Activated T-helper 9 cell treated with anti-CD3 and anti-CD28 coated beads, Interleukin-2, amount 50 U/mL, for 16 hours (primary cell): ENCODE measurements around the gene ASCL2.

Source experiments
- DNase-seq: peaks from one replicate; pipeline ENCODE4 v3.0.0-alpha.2; 2020; ENCODE audit warnings: low read depth

The ASCL2 gene, protein sequence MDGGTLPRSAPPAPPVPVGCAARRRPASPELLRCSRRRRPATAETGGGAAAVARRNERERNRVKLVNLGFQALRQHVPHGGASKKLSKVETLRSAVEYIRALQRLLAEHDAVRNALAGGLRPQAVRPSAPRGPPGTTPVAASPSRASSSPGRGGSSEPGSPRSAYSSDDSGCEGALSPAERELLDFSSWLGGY

DNA sequence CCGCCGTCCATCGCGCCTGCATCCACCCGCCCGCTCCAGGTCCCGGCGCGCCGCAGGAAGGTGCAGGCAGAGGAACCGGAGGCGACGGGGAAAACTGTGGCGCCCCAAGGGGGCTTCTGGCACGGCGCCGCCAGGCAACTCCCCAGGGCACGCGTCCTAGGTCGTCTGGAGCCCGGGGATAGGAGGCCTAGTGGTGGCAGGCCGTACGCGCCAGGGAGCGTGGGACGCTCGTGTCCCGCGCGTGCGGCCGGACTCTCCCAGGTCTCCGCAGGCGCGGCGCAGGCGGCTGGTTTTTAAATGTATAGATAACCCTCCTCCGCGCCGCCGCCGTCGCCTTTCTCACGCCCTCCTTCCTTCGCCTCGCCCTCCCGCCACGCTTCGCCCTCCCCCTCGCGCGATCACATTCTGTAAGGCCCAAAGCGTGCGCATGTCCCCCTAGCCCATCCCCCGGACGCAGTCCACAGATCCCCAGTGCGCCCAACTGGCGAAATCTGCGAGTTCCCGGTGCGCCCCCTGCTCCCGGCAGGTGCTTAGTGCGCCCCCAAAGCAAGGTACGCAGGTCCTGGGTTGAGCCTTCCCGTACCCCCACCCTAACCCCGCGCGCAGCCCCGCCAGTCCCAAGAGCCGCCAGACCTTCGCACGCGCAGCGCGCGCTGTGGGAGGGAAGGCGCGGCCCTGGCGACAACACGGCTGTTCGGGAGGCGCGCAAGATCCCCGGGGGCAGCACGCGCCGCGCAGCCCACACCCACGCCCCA is at the start of gene ASCL2:
Gene ASCL2 (minus strand): TSS at position 267 of the 755 bp plus-strand sequence. CDS start 256 bp downstream, at position 11.
- no peak for DNase-seq

DNA sequence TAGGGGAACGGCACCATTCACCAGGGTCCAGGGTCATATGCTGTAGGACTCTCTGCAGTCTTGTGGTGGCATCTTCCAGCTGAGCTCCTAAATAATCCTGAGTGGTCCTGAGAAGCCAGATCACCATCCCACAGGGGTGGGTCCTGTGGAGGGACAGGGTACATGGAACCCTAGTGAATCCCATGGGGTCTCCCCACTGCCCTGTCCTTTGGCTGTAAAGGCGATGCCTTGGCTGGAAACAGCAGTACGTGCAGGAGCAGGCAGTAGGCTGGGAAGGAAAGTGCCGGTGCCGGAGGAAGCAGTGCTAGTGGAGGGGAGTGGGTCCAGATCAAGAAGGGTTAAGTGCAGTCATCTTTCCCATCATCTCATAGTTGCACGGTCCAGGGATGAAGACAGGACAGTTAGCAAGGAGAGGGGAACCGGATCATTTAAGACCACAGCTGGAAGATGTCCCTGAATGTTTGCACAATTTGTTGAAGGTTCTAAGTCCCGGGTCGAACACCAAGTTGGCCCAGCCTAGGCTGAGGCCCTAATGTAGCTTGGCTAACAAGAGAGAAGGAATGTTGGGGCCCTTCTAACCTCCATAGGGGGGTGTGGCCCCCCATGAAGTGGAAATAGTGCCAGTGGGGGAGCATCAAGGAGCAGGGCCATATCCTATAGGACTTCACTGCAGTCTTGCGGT is 49.5 kb upstream of the ASCL2 start:
- no peak for DNase-seq

DNA sequence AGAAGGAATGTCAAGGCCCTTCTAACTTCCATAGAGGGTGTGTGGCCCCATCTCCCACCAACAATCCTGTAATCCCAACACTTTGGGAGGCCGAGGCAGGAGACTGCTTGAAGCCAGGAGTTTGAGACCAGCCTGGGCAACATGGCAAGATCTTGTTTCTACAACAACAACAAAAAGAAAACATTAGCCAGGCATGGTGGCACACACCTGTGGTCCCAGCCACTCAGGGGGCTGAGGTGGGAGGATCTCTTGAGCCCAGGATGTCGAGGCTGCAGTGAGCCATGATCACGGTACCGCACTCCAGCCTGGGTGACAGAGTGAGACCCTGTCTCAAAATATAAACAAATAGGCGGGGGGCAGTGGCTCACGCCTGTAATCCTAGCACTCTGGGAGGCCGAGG is 48.3 kb upstream of the ASCL2 start:
- no peak for DNase-seq

DNA sequence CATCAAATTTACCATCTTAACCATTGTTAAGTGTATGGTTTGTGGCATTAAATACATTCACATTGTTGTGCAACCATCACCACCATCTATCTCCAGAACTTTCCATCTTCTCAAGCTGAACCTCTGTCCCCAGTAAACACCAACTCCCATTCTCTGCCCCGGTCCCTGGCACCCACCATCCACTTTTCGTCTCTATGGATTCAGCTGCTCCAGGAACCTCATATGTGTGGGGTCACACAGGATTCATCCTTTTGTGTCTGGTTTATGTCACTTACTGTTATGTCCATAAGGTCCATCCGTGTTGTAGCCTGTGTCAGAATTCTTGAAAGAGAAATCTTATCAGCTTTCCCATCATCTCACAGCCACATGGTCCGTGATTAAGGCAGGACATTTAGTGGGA is 47.7 kb upstream of the ASCL2 start:
- no peak for DNase-seq

DNA sequence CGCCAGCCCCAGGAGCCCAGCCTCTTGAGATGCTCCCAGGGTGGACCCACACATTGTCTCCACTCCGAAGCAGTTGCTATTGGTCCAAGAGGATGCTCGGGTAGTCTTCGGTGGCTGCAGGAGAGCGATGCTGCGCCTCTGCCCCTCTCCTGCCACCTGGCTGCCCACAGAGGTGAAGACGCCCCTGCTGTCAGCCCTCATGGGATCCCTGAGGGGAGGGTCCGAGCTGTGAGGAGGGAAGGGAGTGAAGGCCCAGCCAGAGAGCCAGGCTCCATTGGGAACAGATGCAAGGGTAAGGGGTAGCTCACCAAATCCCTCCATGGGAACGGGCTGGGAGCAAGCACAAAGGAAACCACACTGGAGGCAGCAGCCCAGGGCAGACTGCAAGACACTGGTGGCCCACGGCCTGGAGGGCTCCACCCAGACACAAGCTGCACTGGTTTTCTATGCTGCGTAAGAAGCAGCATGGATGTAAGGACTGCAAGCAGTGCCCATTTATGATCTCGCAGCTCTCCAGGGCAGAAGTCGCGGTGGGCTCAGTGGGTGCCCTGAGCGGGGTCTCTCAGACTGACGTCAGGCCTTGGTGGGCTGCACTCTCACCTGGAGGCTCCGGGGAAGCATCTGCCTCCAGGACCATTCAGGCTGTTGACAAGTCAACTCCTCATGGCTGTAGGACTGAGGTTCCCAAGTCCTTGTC is 47.1 kb upstream of the ASCL2 start:
- DNase-seq: no peak

DNA sequence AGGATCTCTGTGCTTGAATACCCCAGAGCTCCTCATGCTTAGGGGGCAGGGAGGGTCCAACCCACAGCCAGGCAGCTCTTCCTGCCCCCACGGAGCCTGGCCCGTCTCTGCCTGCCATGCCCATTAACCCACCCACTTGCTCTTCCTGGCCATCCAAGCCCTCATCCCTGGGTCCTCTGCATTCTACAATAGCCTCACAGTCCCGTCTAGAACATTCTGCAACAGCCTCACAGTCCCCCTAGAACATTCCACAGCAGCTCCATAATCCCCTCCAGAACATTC is 46.5 kb upstream of the ASCL2 start:
- no peak for DNase-seq

DNA sequence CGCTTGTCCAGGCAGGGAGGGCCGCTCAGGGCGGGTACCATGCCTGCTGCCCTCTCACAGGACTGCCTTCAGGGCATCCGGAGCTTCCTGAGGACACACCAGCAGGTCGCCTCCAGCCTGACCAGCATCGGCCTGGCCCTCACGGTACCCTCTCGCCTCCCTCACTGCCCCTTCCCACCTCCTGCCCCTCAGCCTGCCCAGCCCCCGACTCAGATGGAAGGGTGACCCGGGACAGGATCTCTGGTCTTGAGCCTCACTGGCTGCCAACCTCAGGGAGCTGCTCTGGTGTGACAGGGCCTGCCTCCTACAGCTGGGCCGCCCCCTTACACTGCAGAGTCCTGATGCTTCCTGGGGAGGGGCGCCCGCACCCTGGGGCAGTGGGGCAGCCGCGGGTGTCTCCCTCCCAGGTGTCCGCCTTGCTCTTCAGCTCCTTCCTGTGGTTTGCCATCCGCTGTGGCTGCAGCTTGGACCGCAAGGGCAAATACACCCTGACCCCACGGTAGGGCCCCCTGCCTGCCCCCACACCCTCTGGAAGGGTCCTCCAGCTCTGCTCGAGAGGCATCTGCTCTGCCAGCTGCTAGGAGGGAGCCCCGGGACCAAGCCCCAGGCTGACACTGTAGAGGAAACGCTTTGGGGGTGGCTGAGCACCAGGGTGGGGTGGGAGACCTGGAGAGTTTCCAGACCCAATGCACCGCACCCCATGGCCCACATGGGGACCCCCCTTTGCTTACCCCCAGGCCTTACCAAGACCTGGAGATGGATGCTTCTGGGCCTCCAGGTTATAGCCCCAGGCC is 46.0 kb upstream of the ASCL2 start:
- DNase-seq: no peak

DNA sequence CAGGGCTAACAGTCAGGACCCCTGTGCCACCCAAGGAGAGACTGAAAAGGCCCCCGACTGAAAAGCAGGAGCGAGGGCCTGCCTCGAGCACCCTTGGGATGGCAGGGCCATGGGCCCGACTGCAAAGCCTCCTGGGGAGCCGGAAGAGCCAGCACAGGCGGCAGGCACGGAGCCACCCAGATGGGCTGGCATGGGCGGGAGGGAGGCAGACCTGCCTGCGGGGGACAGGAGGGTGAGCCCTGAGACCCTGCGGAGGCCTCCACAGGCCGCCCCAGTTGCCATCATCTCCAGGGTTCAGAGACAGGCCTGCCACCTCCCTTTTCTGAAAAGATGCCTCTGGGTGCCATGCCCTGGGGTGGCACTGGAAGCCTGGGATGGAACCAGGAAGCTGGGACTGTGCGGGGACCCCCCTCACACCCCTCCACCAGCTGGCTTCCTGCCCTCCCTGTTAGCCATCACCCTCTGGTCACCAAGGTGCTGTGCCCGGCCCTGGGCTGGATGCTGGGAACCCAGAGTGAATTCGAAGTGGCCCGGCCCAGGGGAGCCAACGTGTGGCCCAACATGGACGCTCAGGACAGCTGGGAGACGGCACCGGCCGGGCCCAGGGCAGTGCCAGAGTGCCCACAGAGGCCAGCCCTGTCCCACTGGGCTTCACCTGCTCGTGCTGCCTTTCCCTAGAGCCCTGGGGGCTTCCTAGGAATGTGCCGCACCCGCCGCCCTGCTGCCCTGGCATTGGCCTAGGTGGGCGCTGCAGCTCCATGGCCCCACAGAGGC is 45.2 kb upstream of the ASCL2 start:
- DNase-seq: no peak

DNA sequence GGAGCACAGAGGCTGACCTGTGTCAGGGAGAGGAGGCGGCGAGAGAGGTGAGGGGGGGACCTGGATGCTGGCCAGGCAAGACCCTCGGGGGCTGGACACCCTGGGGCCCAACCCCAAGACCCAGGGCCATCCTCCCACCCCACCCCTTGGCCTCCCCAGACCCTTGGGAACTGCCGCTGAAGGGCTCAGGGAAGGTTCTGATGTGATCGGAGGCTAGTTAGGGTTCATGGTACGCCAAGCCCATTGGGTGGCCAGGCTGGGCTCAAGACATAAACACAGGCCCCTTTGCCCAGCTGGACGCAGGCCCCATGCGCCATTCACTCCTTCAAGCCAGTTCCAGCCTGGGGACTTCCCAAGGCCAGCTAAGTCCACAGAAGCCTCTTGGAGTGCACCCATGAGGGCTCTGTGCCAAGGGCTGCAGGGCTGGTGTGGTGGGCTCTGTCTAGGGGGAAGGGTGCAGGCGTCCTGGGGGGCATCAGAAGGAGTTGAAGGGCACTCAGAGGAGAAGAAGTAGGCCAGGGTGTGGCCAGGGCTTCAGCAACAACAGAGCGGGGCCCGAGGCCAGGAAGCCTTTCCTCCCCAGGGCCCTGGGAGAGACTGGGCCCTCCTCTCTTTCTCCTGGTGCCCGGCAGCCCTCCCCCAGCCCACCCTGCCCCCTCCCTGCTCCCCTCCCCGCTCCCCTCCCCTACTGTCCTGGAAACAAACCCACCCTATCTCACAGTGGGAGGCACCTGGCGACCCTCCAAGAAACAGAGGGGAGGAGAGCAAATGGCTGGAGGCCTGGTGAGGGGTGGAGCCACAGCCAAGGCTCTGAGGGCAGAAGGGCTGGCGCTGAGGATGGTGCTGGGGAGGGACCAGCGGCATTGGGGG is 44.4 kb upstream of the ASCL2 start:
- DNase-seq: no peak

DNA sequence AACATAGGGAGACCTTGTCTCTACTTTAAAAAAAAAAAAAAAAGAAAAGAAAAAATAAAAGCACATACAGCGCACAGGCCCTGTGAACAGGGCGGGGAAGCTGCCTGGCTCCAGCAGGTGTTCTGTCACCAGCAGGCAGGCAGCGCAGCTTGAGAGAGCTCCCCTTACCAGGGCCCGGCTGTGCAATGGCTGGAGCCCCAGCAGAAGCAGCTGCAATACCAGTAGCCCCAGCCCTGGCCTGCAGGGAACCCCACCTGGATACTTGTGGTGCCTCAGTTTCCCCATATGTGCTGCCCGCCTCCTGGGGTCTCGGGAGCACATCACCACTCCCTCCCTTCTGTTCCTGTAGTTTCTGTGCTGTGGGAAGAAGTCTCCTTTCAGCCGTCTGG is 43.7 kb upstream of the ASCL2 start:
- DNase-seq: no peak

DNA sequence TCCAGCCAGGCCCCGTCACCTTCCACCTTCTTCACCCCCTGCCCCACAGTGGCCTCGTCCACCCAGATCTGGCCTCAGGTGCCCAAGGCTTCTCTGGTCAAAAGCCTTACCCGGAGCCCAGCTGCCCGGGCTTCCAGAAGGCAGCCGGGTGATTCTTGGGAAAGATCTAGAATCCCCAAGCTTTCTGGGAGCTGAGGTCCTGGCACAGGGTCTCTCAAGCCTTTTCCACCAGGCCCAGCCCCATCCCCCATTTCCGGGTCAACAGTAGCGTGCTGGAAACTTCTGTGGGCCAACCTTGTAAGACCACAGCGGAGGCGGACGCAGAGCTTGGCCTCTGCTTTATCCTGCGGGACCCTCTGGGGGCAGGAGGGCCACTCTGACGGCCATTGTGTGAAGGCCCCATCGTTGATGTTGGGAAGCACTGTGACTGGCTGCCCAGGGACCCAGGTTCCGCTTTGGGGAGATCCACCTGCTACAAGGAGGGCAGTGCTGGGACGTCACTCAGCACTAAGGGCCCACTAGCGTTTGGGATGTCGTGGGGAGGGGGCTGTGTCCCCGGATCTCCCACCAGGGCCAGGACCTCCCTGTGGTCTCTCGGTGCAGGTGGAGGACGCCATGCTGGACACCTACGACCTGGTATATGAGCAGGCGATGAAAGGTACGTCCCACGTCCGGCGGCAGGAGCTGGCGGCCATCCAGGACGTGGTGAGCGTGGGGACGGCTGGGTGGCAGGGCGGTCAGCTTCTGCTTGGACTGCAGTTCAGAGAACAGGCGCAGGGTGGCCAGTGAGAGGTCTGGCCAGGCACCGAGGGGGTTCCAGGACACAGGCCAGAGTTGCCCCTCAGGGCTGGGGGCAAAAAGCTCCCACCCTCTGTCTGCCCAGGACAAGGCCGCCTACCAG is 42.9 kb upstream of the ASCL2 start:
- DNase-seq: no peak

DNA sequence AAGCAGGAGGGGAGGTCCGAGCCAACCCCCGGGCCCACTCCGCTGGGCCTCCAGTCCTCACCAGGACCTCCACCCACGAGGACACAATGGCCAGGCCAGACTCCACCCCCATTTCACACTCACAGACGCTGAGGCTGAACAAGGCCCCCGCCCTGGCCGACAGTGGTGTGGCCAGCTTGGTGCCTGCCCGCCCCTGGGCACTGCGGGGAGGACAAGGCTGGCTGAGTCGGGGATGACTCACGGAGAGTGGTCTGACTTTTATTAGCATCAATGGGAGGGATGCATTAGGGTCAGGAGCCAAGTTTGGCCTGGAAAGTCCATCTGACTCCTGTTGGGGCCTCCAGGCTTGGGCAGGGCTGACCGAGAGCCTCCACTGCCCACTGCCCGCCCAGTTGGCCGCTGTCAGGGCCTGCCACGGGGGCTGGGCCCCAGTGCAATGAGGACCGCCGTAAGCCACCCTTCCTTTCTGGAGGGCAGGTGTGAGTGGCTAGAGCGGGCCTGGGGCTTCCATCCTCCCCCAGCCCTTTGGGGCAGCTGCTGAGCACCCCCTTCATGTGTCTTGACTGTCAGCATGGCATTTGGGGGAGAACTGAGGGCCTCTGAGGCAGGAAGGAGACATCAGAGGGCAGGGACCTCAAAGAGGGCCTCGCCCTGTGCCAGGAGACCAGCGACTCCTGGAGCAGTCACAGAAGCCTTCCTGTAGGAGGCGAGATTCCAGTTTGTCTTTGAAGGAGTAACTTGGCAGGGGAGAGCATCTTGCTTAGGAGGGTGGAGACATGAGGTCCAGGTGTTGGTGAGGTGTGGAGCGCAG is 42.0 kb upstream of the ASCL2 start:
- no peak for DNase-seq

DNA sequence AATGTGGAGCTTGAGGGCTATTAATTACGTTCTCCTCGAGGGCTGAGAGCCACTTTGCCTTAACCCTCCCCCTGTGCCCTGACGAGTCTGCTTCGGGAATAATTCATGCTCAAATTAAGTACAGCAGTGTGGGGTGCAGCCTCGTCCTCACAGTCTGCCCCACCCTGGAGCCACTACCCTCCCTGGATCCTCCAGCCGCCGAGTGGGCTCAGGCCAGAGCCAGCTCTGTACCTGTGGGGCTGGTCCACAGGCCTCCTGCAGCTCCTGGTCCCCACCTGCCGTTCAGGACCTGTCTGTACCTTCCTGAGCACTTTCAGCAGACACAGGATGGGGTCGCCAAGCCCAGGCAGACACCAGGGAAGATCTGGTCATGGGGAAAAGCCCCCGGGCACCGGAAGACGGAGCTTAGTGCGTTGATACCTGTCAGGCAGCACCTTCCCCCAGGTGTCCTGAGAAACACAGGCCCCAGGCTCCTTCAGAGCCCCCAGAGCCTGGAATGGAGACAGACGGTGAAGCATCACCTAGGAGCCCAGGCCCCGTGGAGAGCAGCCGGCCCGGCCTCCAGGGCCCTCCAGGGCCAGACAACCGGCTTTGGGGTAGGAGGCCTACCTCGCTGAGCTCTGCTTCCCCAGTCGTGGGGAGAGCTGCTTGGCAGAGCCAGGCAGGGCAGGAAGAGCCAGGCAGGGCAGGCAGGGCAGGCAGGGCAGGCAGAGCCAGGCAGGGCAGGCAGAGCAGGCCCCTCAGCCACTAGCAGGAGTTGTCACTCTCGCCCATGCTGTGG is 41.2 kb upstream of the ASCL2 start:
- DNase-seq: no peak

DNA sequence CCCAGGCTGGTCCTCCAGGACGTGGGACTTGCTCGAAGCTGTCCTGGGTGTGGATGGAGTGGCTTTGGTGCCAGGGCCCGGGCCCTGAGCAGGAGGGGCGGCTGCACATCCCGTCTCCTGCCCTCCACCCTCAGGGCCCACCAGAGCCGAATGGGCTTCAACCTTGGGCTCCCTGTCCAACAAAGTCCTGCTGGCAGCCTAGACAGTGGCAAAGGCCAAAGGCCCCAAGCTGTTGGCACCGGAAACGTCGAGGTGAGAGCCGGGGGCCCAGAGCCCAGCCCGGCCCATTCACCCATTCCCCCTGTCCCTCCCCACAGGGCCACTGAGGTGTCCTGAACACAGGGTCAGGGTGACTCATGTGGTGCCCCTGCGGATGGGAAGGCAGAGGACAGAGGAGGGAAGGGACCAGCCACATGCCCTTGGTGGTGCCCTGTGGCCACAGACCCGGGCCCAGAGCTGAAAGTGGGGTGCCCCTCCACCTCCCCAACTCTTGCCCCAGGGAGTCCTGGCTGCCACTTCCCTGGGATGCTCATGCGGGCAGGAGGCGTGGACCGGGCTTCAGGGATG is 40.5 kb upstream of the ASCL2 start:
- no peak for DNase-seq

DNA sequence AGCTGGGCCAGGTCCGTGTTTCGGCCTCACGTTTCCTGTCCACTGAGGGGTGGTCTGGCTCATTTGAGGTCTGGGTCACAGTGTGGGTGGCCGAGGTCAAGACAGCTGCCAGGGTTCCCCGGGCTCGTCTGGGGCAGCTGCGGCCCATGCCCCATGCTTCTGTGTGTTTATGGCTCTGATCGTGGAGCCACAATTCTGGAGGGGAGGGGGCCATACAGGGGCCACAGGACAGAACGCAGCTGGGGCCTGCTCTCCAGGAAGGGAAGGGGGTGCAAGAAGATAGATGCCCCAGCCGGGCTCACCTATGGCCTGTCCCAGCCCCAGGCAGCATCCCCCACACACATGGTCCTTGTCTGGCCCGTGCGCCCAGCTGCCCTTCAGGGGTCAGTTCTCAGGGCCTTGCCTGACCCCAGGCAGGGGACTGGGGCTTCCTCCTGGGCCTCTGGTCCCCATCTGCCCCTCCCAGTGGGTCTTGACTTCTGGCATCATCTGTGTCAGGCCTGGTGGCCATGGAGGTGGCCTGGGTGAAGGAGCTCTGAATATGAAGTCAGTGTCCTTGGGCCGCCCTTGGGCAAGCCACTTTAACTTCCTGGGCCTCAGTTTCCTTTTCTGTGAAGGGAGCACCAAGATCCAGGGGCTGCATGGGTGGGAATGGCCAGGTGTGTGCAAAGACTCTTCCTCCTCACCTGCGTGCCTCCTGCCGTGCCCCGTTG is 39.8 kb upstream of the ASCL2 start:
- DNase-seq: no peak

DNA sequence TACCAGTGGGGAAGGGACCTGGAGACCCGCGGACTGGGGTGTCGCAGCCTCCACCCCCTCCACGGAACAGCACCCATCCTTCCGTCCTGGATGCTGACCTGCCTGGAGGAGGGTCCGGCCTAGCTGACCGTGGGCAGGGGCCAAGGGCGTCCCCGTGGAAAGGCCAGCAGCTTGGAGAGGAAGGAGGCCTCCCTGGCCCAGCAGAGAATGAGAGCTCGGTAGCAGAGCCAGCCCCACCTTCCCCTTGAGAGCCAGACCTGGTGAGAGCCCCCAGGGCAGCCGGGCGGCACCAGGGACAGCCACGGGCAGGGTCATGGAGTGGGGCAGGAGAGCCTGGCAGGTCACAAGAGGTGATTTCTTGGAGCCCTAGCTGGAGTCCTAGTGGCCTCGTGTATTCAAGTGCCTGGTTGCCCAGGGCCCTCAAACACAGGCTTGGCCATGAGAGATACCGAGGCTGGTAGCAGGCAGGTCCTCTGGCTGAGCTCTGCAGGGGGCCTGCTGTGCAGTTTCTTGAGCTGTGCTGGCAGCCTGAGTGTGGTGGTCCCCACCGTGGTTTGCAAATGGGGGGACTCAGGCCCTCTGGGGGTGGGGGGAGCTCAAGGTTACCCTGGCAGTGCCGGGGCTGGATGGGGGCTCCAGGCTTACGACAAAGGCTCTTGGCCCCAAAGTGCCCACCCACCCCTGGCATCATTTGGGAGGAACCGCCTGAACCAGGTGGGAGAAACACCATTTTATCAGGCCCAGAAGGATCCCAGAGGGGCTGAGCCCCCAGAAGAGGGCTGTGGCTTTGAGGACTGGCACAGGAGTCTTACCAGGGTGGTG is 39.1 kb upstream of the ASCL2 start:
- DNase-seq: no peak
